Karpas-422 (cell line): ENCODE measurements around the gene CD244. TPM values are rescaled to one million over a fixed set of nuclear protein-coding genes. Genes with fewer than 3 reads are reported as not detected.
"Not testable (repeated sequence)": the region's sequence is repeated elsewhere in the genome, so short reads cannot be mapped to it uniquely, and the experiment has no call there.

Experiments used
- DNase-seq: peaks from one replicate; pipeline ENCODE4 v3.0.0-alpha.2; 2015
- H2AFZ ChIP-seq: fragments of 200-600 bp; sonication (generic); 2 replicates; pipeline ENCODE4 v1.6.1; 2014; ENCODE audit warnings: antibody characterized with exemption, low read length, mixed read lengths
- H3K27ac ChIP-seq: fragments of 200-600 bp; sonication (generic); 2 replicates; pipeline ENCODE4 v1.5.1; 2014; ENCODE audit warnings: mild to moderate bottlenecking, low read length, moderate library complexity
- H3K27me3 ChIP-seq: fragments of 200-600 bp; sonication (generic); 2 replicates; pipeline ENCODE4 v1.6.1; 2014; ENCODE audit warnings: low read length, mixed read lengths
- H3K36me3 ChIP-seq: fragments of 200-600 bp; sonication (generic); 2 replicates; pipeline ENCODE4 v1.6.1; 2014; ENCODE audit warnings: low read length, mixed read lengths; ENCODE audit not compliant: insufficient read depth
- H3K4me1 ChIP-seq: fragments of 200-600 bp; sonication (generic); 2 replicates; pipeline ENCODE4 v1.6.1; 2014; ENCODE audit warnings: mild to moderate bottlenecking, low read length, mixed read lengths
- H3K4me2 ChIP-seq: fragments of 200-600 bp; sonication (generic); 2 replicates; pipeline ENCODE4 v1.6.1; 2014; ENCODE audit warnings: low read length, low read depth, mild to moderate bottlenecking; ENCODE audit not compliant: poor library complexity, severe bottlenecking
- H3K4me3 ChIP-seq: fragments of 200-600 bp; sonication (generic); 2 replicates; pipeline ENCODE4 v1.5.1; 2014; ENCODE audit warnings: mild to moderate bottlenecking, antibody characterized with exemption, low read length, mixed read lengths
- H3K79me2 ChIP-seq: fragments of 200-600 bp; sonication (generic); 2 replicates; pipeline ENCODE4 v1.6.1; 2014; ENCODE audit warnings: mild to moderate bottlenecking, low read length, mixed read lengths
- H3K9ac ChIP-seq: fragments of 200-600 bp; sonication (generic); 2 replicates; pipeline ENCODE4 v1.6.0; 2014; ENCODE audit warnings: low read length
- H3K9me2 ChIP-seq: fragments of 200-600 bp; sonication (generic), shearing (Covaris generic); replicated peaks from 2 replicates; pipeline ENCODE4 v1.6.0; 2014; ENCODE audit warnings: mild to moderate bottlenecking, low read length, moderate library complexity; ENCODE audit not compliant: insufficient read depth
- H3K9me3 ChIP-seq: fragments of 300-700, 200-600 bp; sonication (generic); 2 replicates; pipeline ENCODE4 v1.6.1; 2014; ENCODE audit warnings: low read length, mixed read lengths
- H4K20me1 ChIP-seq: fragments of 200-600 bp; sonication (generic); 2 replicates; pipeline ENCODE4 v1.6.1; 2014; ENCODE audit warnings: mild to moderate bottlenecking, antibody characterized with exemption, low read length, low read depth; ENCODE audit not compliant: insufficient read depth
- total RNA-seq: library from RNA; depleted of rRNA; stranded (reverse); fragments of >200 nt; shearing (Covaris generic); gene quantifications from 2 replicates; pipeline ENCODE4 v1.2.3, GENCODE V29; 2014; ENCODE audit warnings: low replicate concordance

Gene CD244
- total RNA-seq, 1 experiment from 2014 or later = not detected

- H3K9me2 ChIP-seq = not testable (repeated sequence)
These were observed 39.6 kb upstream of the CD244 start for GRCh38 chr1:160902251-160902650.

GRCh38 chr1:160901768-160902167 is 39.1 kb upstream of the CD244 start:
- H3K9me3 ChIP-seq = no peaks in the 10 kb centered on the region
- H3K4me3 ChIP-seq = no peak overlapping the region
- no peaks in the 10 kb centered on the region for H3K9me2 ChIP-seq
- H2AFZ ChIP-seq = no peak overlapping the region
- no peak overlapping the region for H3K27ac ChIP-seq
- no peak overlapping the region for H3K4me2 ChIP-seq
- H3K4me1 ChIP-seq = no peaks in the 10 kb centered on the region
- DNase-seq = no peak
- no peaks in the 10 kb centered on the region for H4K20me1 ChIP-seq
- H3K9ac ChIP-seq = no peak overlapping the region
- no peaks in the 10 kb centered on the region for H3K36me3 ChIP-seq
- H3K27me3 ChIP-seq = no peaks in the 10 kb centered on the region
- no peaks in the 10 kb centered on the region for H3K79me2 ChIP-seq

More at GRCh38 chr1:160902251-160902650, 39.6 kb upstream of the CD244 start:
- not testable (repeated sequence) for H3K4me1 ChIP-seq, H4K20me1 ChIP-seq, H3K9me3 ChIP-seq, H3K27me3 ChIP-seq, H2AFZ ChIP-seq, H3K27ac ChIP-seq, DNase-seq, H3K4me2 ChIP-seq, H3K36me3 ChIP-seq, H3K9ac ChIP-seq, H3K79me2 ChIP-seq, H3K4me3 ChIP-seq

- not testable (repeated sequence) for H3K9me2 ChIP-seq, H3K9ac ChIP-seq, H3K9me3 ChIP-seq, H3K27me3 ChIP-seq, H3K4me2 ChIP-seq, H4K20me1 ChIP-seq, H3K36me3 ChIP-seq, H3K4me1 ChIP-seq, H3K4me3 ChIP-seq, H2AFZ ChIP-seq, H3K27ac ChIP-seq, DNase-seq, H3K79me2 ChIP-seq
These were observed 38.0 kb upstream of the CD244 start for GRCh38 chr1:160900683-160901082.

- not testable (repeated sequence) for H3K9me2 ChIP-seq, H3K27ac ChIP-seq, H3K4me1 ChIP-seq, H3K36me3 ChIP-seq, H3K4me2 ChIP-seq, H3K4me3 ChIP-seq, H3K9me3 ChIP-seq, H4K20me1 ChIP-seq, DNase-seq, H3K27me3 ChIP-seq, H3K9ac ChIP-seq, H3K79me2 ChIP-seq, H2AFZ ChIP-seq
These were observed 31.9 kb upstream of the CD244 start for GRCh38 chr1:160894368-160895135.

GRCh38 chr1:160891474-160891873 is 28.8 kb upstream of the CD244 start:
- no peak overlapping the region for H3K9ac ChIP-seq
- H3K27me3 ChIP-seq = no peaks in the 10 kb centered on the region
- no peak overlapping the region for H3K27ac ChIP-seq
- no peaks in the 10 kb centered on the region for H3K9me2 ChIP-seq
- no peaks in the 10 kb centered on the region for H3K4me1 ChIP-seq
- no peak overlapping the region for H3K4me2 ChIP-seq
- no peak overlapping the region for H3K4me3 ChIP-seq
- no peak overlapping the region for H2AFZ ChIP-seq
- DNase-seq = no peak
- no peaks in the 10 kb centered on the region for H4K20me1 ChIP-seq
- no peaks in the 10 kb centered on the region for H3K79me2 ChIP-seq
- no peaks in the 10 kb centered on the region for H3K36me3 ChIP-seq
- no peaks in the 10 kb centered on the region for H3K9me3 ChIP-seq

GRCh38 chr1:160888926-160889325 is 26.2 kb upstream of the CD244 start:
- Histone ChIP-seq H3K4me1 (no peaks in the 10 kb centered on the region), H3K9me2 (no peaks in the 10 kb centered on the region), H3K27me3 (no peaks in the 10 kb centered on the region), H2AFZ (no peak overlapping the region), H3K9ac (no peak overlapping the region), H3K79me2 (no peaks in the 10 kb centered on the region), H3K27ac (no peak overlapping the region), H3K9me3 (no peaks in the 10 kb centered on the region), H4K20me1 (no peaks in the 10 kb centered on the region), H3K4me2 (no peak overlapping the region), H3K4me3 (no peak overlapping the region), H3K36me3 (no peaks in the 10 kb centered on the region)
- DNase-seq = no peak

- no peak overlapping the region for H3K4me3 ChIP-seq
- no peaks in the 10 kb centered on the region for H3K4me1 ChIP-seq
- H3K9ac ChIP-seq = no peak overlapping the region
- H3K27ac ChIP-seq = no peak overlapping the region
- H3K27me3 ChIP-seq = no peaks in the 10 kb centered on the region
- H4K20me1 ChIP-seq = no peaks in the 10 kb centered on the region
- H3K79me2 ChIP-seq = no peaks in the 10 kb centered on the region
- H3K9me2 ChIP-seq = no peaks in the 10 kb centered on the region
- no peak overlapping the region for H2AFZ ChIP-seq
- no peaks in the 10 kb centered on the region for H3K9me3 ChIP-seq
- no peak for DNase-seq
- no peaks in the 10 kb centered on the region for H3K36me3 ChIP-seq
- no peak overlapping the region for H3K4me2 ChIP-seq
These were observed 24.4 kb upstream of the CD244 start for GRCh38 chr1:160887071-160887470.

GRCh38 chr1:160885042-160885441 is 22.4 kb upstream of the CD244 start, which contains the start of gene ITLN1:
ITLN1 (minus strand) TSS chr1:160885180; CDS start chr1:160884877, 303 bp downstream.
- Histone ChIP-seq H3K9me3 (no peaks in the 10 kb centered on the region), H3K36me3 (no peaks in the 10 kb centered on the region), H2AFZ (no peak within 1 kb of the TSS)

More at GRCh38 chr1:160885042-160885441, 22.4 kb upstream of the CD244 start, which contains the start of gene ITLN1:
- no peak within 1 kb of the TSS for H3K4me2 ChIP-seq
- H4K20me1 ChIP-seq = no peaks in the 10 kb centered on the region
- H3K9me2 ChIP-seq = no peaks in the 10 kb centered on the region
- no peaks in the 10 kb centered on the region for H3K79me2 ChIP-seq
- H3K4me1 ChIP-seq = no peaks in the 10 kb centered on the region
- no peak within 1 kb of the TSS for H3K27ac ChIP-seq
- no peak within 1 kb of the TSS for H3K4me3 ChIP-seq
- no peak within 1 kb of the TSS for H3K9ac ChIP-seq
- no peaks in the 10 kb centered on the region for H3K27me3 ChIP-seq
- no peak for DNase-seq
